Thyroid gland (tissue), 4 donors: ENCODE data around the gene PTAR1.

ENCODE experiments used
- POLR2A ChIP-seq, 2 donors: fragments of 450-650 bp; IDR thresholded peaks; one replicate each; pipeline ENCODE4 v1.6.1; 2017; ENCODE audit warnings: antibody characterized with exemption in 2 of 2, mild to moderate bottlenecking in 2 of 2, moderate library complexity in 1 of 2
- TF ChIP-seq, protein P1 (sequence below), 6 experiments: fragments of 200-600 bp in 3 of 6; fragments of 450-650 bp in 3 of 6; sonication (generic) in 3 of 6; IDR thresholded peaks; one replicate each; pipeline ENCODE4 v1.5.1; 2016 to 2019; ENCODE audit warnings: antibody characterized with exemption in 6 of 6, mild to moderate bottlenecking in 2 of 6, inconsistent platforms in 1 of 6, moderate library complexity in 1 of 6

- TF ChIP-seq, protein P1, sequence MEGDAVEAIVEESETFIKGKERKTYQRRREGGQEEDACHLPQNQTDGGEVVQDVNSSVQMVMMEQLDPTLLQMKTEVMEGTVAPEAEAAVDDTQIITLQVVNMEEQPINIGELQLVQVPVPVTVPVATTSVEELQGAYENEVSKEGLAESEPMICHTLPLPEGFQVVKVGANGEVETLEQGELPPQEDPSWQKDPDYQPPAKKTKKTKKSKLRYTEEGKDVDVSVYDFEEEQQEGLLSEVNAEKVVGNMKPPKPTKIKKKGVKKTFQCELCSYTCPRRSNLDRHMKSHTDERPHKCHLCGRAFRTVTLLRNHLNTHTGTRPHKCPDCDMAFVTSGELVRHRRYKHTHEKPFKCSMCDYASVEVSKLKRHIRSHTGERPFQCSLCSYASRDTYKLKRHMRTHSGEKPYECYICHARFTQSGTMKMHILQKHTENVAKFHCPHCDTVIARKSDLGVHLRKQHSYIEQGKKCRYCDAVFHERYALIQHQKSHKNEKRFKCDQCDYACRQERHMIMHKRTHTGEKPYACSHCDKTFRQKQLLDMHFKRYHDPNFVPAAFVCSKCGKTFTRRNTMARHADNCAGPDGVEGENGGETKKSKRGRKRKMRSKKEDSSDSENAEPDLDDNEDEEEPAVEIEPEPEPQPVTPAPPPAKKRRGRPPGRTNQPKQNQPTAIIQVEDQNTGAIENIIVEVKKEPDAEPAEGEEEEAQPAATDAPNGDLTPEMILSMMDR (IDR thresholded peaks at IDR 0.05), result no peak
- TF ChIP-seq POLR2A (IDR thresholded peaks at IDR 0.05), result no peak
These were observed 40.4 kb downstream of the PTAR1 start for GRCh38 chr9:69719367-69719766.
